Activated gamma-delta T cell treated with anti-CD3 and anti-CD28 coated beads, Interleukin-2, amount 50 U/mL, for 16 hours (primary cell): Measurements from ENCODE around the gene BANP.
"Not testable (repeated sequence)": the region's sequence is repeated elsewhere in the genome, so short reads cannot be mapped to it uniquely, and the experiment has no call there.

ENCODE experiments used
- DNase-seq: peaks from one replicate; pipeline ENCODE4 v3.0.0-alpha.2; 2020; ENCODE audit warnings: low read depth

BANP gene

GRCh38 chr16:87927195-87927562, 24.1 kb upstream of the BANP start:
- no peak for DNase-seq

- DNase-seq = no peak
Measured at GRCh38 chr16:87929986-87930385, 21.2 kb upstream of the BANP start.

- no peak for DNase-seq
Measured at GRCh38 chr16:87930456-87930855, 20.8 kb upstream of the BANP start.

- no peak for DNase-seq
Measured at GRCh38 chr16:87931504-87931903, 19.7 kb upstream of the BANP start.

- not testable (repeated sequence) for DNase-seq
Measured at GRCh38 chr16:87932475-87933139, 18.6 kb upstream of the BANP start.

GRCh38 chr16:87933140-87933495, 18.1 kb upstream of the BANP start:
- DNase-seq = no peak

GRCh38 chr16:87934752-87935425, 16.3 kb upstream of the BANP start:
- DNase-seq = not testable (repeated sequence)

GRCh38 chr16:87936016-87936374, 15.2 kb upstream of the BANP start:
- not testable (repeated sequence) for DNase-seq

GRCh38 chr16:87936375-87937230, 14.6 kb upstream of the BANP start, which contains the start of gene CA5A:
TSS of gene CA5A (minus strand) at chr16:87936529. CDS start at chr16:87936450, 79 bp downstream.
- DNase-seq = no peak

- not testable (repeated sequence) for DNase-seq
Measured at GRCh38 chr16:87937231-87937542, 14.0 kb upstream of the BANP start.

- DNase-seq = no peak
Measured at GRCh38 chr16:87938412-87938949, 12.8 kb upstream of the BANP start.

GRCh38 chr16:87939562-87940423, 11.4 kb upstream of the BANP start:
- no peak for DNase-seq

GRCh38 chr16:87942680-87943079, 8.6 kb upstream of the BANP start:
- DNase-seq = no peak

GRCh38 chr16:87945351-87946042, 5.7 kb upstream of the BANP start:
- no peak for DNase-seq

- no peak for DNase-seq
Measured at GRCh38 chr16:87946596-87947347, 4.5 kb upstream of the BANP start.

- DNase-seq = no peak
Measured at GRCh38 chr16:87947356-87948118, 3.7 kb upstream of the BANP start.

GRCh38 chr16:87948119-87948545, 3.1 kb upstream of the BANP start:
- DNase-seq = no peak

- no peak for DNase-seq
Measured at GRCh38 chr16:87948735-87949070, 2.5 kb upstream of the BANP start.

- no peak for DNase-seq
Measured at GRCh38 chr16:87949071-87949744, 2.0 kb upstream of the BANP start.
